AG04450 (cell line): ENCODE data around the gene WDR5. TPM values are rescaled to one million over a fixed set of nuclear protein-coding genes. Genes with fewer than 3 reads are reported as not detected.

Experiments
- CTCF ChIA-PET: fragments of 300-600, 350-600 bp; formaldehyde crosslinking; extraction: SDS; loops from one replicate; lab custom pipeline; 2022; ENCODE audit warnings: antibody characterized with exemption, inconsistent platforms; lab: Charles Lee
- POLR2A ChIA-PET: fragments of 350-600 bp; formaldehyde crosslinking; extraction: SDS; loops from one replicate; lab custom pipeline; 2021; ENCODE audit warnings: antibody characterized with exemption, inconsistent platforms; lab: Yijun Ruan, JAX
- DNase-seq: peaks from one replicate; pipeline ENCODE4 v3.0.0-alpha.2; 2011; ENCODE audit warnings: low read depth, low spot score
- H3K27ac ChIP-seq: one replicate; pipeline ENCODE4 v1.5.1; 2012; ENCODE audit warnings: low read depth, low read length, control low read depth
- H3K27me3 ChIP-seq: one replicate; pipeline ENCODE4 v1.6.0; 2012; ENCODE audit warnings: low read length; ENCODE audit not compliant: control insufficient read depth, insufficient read depth
- H3K4me3 ChIP-seq: 2 replicates; pipeline ENCODE4 v1.5.1; 2011; ENCODE audit warnings: mild to moderate bottlenecking, low read depth, low read length, control low read depth
- H3K9me3 ChIP-seq: 2 replicates; pipeline ENCODE4 v1.5.1; 2012; ENCODE audit warnings: low read length; ENCODE audit not compliant: control insufficient read depth, insufficient read depth
- polyA plus RNA-seq: library from polyadenylated mRNA; depleted of rRNA; stranded (reverse); fragments of >200 nt; gene quantifications from 2 replicates; pipeline ENCODE4 v1.2.3, GENCODE V29; 2011
- TF ChIP-seq, protein P1 (sequence below): IDR thresholded peaks from 2 replicates; pipeline ENCODE4 v1.5.1; 2011; ENCODE audit warnings: low read depth, low read length, control low read depth, inconsistent platforms

Gene WDR5
- polyA plus RNA-seq, 1 experiment: 22.3 TPM

DNA sequence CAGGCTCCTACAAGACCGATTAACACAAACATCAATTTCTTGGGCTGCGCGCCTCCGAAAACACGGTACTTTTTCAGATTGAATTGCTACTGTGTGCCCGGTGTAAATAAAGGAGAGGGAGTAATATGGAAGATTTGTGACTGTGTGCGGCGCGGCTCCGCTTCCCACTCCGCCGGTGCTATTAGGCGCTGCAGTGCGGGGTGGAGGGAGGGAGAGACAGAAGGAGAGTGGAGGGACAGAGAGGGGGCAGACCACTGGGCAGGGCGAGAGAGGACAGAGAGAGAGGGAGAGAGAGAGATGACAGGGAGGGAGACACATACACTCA lies 53.2 kb downstream of the WDR5 start:
- peaks cover 33% of the 10 kb centered on the region for H3K27me3 ChIP-seq
- CTCF ChIA-PET: interaction anchor here (1.2 kb wide), 1 partner anchor 17 kb away, joined by 3 read pairs; no protein-coding TSS in a partner anchor
- no peak for DNase-seq
- no peaks in the 10 kb centered on the region; the same call in 1 of the 2 replicates for H3K9me3 ChIP-seq
- no peak overlapping the region for H3K27ac ChIP-seq
- no peak overlapping the region for H3K4me3 ChIP-seq
- TF ChIP-seq, protein P1, sequence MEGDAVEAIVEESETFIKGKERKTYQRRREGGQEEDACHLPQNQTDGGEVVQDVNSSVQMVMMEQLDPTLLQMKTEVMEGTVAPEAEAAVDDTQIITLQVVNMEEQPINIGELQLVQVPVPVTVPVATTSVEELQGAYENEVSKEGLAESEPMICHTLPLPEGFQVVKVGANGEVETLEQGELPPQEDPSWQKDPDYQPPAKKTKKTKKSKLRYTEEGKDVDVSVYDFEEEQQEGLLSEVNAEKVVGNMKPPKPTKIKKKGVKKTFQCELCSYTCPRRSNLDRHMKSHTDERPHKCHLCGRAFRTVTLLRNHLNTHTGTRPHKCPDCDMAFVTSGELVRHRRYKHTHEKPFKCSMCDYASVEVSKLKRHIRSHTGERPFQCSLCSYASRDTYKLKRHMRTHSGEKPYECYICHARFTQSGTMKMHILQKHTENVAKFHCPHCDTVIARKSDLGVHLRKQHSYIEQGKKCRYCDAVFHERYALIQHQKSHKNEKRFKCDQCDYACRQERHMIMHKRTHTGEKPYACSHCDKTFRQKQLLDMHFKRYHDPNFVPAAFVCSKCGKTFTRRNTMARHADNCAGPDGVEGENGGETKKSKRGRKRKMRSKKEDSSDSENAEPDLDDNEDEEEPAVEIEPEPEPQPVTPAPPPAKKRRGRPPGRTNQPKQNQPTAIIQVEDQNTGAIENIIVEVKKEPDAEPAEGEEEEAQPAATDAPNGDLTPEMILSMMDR: no peak
- POLR2A ChIA-PET: interaction anchor here (0.6 kb wide), 1 partner anchor 830 kb away, joined by 6 read pairs; no protein-coding TSS in a partner anchor

GRCh38 chr9:134189470-134190231 lies 53.8 kb downstream of the WDR5 start:
- Histone ChIP-seq H3K27me3 (peaks cover 33% of the 10 kb centered on the region), H3K9me3 (no peaks in the 10 kb centered on the region; the same call in 1 of the 2 replicates), H3K27ac (no peak overlapping the region), H3K4me3 (no peak overlapping the region)
- POLR2A ChIA-PET: interaction anchor here (0.6 kb wide), 1 partner anchor 830 kb away, joined by 6 read pairs; no protein-coding TSS in a partner anchor
- DNase-seq: no peak
- CTCF ChIA-PET: no interaction called here
- TF ChIP-seq, protein P1: no peak

DNA sequence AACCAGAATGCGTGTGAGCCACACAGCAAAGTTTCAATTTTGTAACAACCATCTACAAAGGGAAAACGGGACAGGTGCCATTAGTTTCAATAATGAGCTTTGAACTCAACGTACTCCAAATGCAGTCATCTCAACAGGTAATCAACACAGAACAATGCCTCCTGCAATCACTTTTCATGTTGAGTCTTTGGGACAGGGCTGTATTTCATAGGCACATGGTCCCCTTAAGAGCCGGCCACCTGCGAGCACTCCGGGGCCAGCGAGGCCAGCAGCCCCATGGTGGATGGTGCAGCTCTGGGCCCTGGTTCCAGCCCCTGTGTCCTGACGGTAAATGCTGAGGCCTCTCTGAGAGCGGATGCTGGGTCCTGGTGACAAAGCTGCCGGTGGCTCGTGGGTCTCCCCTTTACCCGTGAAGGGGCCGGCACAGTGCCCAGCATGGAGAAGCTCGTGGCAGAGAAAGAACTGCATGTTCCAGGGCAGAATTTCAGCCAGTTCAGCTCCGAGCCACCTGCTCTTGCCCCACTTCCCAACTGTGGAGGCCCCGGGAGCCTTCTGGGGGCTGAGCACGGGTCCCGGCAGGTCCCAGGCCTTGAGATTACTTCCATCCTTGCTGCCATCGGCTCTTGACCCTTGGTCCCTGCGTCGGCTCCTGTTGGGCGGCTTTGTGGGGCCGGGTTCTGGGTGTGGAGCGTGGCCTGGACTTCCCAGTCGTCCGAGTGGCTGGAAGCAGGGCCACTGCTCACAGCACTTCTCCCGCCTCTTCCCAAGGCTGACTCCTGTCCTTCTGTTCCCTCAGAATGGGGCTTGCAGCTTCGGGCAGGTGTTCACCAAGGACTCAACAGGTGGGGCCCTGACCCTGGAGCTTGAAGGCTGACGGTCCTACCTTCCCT lies 54.6 kb downstream of the WDR5 start:
- Histone ChIP-seq H3K4me3 (no peak overlapping the region), H3K9me3 (no peaks in the 10 kb centered on the region; the same call in 1 of the 2 replicates), H3K27me3 (peaks cover 33% of the 10 kb centered on the region), H3K27ac (no peak overlapping the region)
- no peak for DNase-seq
- POLR2A ChIA-PET: interaction anchor here (0.6 kb wide), 1 partner anchor 27 kb away, joined by 5 read pairs; no protein-coding TSS in a partner anchor
- CTCF ChIA-PET: no interaction called here
- TF ChIP-seq, protein P1: no peak

DNA sequence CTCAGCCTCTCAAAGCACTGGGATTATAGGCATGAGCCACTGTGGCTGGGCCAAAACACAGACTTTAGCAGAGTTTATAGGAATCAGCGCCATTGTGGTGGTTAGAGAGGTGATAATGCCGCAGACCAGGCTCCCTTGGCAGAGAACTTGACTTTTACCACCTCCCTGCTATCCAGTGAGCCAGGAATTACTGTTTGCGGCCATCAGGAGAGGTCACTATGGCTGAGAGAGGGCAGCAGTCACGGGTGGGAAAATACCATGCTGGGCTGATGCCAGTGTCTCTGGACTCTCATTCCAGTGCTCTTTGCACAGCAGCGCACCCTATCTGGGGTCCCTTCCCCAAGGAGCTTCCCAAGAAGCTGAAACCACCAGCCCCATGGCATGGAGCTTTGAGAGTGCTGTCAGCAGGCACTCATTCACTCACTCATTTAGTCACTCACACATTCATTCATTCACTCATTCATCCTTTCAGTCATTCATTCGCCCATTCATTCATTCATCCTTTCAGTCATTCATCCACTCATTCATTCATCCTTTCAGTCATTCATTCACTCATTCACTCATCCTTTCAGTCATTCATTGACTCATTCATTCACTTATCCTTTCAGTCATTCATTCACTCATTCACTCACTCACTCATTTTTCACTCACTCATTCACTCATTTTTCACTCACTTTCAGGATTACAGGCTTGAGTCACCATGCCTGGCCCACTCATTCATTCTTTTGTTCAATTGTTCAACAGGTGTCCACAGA lies 55.8 kb downstream of the WDR5 start:
- ChIA-PET CTCF (interaction anchor here (0.6 kb wide), 1 partner anchor 1285 kb away, joined by 3 read pairs; no protein-coding TSS in a partner anchor), POLR2A (no interaction called here)
- no peak overlapping the region for H3K27ac ChIP-seq
- peaks cover 33% of the 10 kb centered on the region for H3K27me3 ChIP-seq
- DNase-seq: no peak
- no peaks in the 10 kb centered on the region; the same call in 1 of the 2 replicates for H3K9me3 ChIP-seq
- no peak overlapping the region for H3K4me3 ChIP-seq
- TF ChIP-seq, protein P1: no peak
